Measurements from ENCODE around the gene SVIL. TPM values are rescaled to one million over a fixed set of nuclear protein-coding genes. Genes with fewer than 3 reads are reported as not detected.
A peak's percentile ranks its signal among the peaks of the same experiment; 100 is the strongest.
"Not testable (repeated sequence)": the region's sequence is repeated elsewhere in the genome, so short reads cannot be mapped to it uniquely, and the experiment has no call there.

The SVIL gene
- total RNA-seq, 2 experiments from 2014 or later = 7.0 to 8.3 TPM

DNA sequence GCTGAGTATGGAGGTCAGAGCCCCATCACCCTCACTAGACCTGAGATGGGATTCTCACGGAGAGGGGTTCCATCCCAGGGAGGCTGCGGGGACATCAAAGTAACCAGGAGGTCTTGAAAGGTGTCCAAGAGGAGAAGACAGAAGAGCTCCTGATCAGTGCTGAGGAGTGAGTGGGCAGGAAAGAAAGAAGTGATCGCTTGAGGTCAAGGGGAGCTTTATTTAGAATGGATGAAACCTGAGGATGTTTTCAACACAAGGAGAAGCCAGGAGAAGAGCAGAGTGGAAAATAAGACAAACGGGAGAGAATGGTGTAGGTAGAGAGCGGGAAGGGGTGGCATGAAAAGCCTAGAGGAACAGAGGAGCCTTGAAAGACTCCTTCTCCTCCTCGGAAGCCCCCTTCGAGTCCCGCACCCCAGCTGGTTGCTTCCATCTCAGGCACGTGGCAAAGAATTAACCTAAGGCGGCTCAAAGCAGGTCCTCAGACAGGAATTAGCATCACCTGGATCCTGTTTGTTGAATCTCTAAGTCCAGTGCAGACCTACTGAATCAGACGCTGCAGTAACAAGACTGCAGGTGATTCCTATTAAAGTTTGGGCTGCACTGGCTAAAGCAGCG, 5.8 kb downstream of the SVIL start:
- Mint-ChIP-seq H3K4me3 (no peak overlapping the region), H3K4me1 (ENCODE audit: low read depth) (peaks cover 20% of the 10 kb centered on the region), H3K9me3 (no peaks in the 10 kb centered on the region), H3K36me3 (ENCODE audit: low read depth) (peaks cover 2% of the 10 kb centered on the region), H3K27me3 (ENCODE audit: low read depth) (no peaks in the 10 kb centered on the region), H3K27ac (no peak overlapping the region)
- no peak for DNase-seq
- CTCF ChIA-PET = interaction anchor here (0.9 kb wide), 1 partner anchor 39 kb away, joined by 3 read pairs; no protein-coding TSS in a partner anchor
- intact Hi-C loops (cut with micrococcal nuclease) = no loop called here

DNA sequence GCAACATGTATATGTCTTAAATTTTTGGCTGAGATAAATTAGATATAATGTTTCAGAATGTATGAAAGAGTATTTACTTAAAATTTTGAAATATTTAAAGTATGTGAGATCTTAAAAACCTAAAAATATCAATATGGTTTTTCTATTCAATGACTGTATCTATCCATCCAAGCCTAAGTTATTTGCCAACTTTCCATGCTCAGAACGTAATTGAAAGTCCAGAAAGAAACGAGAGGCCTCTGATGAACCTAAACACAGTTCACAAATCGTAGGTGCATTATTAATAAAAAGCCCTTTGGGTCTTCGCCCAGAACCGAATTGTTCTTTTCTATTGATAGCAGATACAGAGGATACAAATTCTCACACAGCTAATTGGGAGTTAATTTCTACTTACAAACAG, 6.5 kb downstream of the SVIL start:
- H3K27ac Mint-ChIP-seq = no peak overlapping the region
- no peaks in the 10 kb centered on the region for H3K27me3 Mint-ChIP-seq (ENCODE audit: low read depth)
- no peak overlapping the region for H3K4me3 Mint-ChIP-seq
- CTCF ChIA-PET = interaction anchor here (0.9 kb wide), 1 partner anchor 38 kb away, joined by 3 read pairs; no protein-coding TSS in a partner anchor
- no peaks in the 10 kb centered on the region for H3K9me3 Mint-ChIP-seq
- no peak for DNase-seq
- H3K4me1 Mint-ChIP-seq (ENCODE audit: low read depth) = peaks cover 17% of the 10 kb centered on the region
- peaks cover 2% of the 10 kb centered on the region for H3K36me3 Mint-ChIP-seq (ENCODE audit: low read depth)
- intact Hi-C loops (cut with micrococcal nuclease) = no loop called here

DNA sequence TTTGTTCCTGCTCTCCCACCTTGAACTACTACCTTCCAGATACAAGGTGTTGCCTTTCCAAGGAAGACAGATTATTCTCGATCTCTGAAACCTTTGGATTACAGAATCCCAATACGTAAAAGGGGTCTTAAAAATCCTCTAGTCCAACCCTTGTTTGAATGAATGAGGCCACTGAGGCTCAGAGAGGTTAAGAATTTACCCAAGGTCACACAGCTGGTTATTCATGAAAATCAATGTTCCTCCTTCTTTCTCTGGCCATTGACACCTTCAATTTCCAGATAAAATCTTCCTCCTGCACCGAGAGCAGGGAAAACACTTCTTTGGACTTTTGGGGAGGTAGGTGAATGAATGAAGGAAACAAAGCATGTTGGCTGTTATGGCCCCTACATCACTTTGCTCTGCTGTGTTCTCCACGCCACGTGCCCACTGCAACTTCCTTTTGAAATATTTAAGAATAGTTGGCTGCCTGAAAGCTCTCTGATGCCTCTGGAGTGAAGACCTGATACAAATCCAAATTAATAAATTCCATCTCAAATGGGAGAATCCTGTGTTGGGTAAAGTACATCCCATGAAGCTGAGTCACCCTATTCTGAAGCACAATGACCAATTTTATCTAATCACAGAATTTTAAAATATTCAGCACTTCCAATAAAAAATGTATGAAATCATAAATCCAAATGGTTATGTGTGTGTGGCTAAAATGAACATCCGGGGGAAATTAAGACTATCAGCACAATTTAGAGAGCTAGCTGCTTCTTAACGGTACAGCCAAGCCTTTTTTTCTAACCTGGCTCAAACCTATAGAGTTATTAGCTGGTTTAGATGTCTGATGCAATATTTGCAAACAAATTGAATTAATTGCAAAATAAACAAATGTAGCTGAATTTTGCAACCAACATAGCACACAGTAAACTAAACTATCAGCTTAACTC, 7.3 kb downstream of the SVIL start:
- no peak overlapping the region for H3K4me3 Mint-ChIP-seq
- intact Hi-C loops (cut with micrococcal nuclease) = no loop called here
- no peaks in the 10 kb centered on the region for H3K9me3 Mint-ChIP-seq
- CTCF ChIA-PET = interaction anchor here (1.6 kb wide), 1 partner anchor 36 kb away, joined by 3 read pairs; no protein-coding TSS in a partner anchor
- peaks cover 2% of the 10 kb centered on the region for H3K36me3 Mint-ChIP-seq (ENCODE audit: low read depth)
- H3K27ac Mint-ChIP-seq = no peak overlapping the region
- no peaks in the 10 kb centered on the region for H3K27me3 Mint-ChIP-seq (ENCODE audit: low read depth)
- H3K4me1 Mint-ChIP-seq (ENCODE audit: low read depth) = peaks cover 10% of the 10 kb centered on the region
- no peak for DNase-seq

DNA sequence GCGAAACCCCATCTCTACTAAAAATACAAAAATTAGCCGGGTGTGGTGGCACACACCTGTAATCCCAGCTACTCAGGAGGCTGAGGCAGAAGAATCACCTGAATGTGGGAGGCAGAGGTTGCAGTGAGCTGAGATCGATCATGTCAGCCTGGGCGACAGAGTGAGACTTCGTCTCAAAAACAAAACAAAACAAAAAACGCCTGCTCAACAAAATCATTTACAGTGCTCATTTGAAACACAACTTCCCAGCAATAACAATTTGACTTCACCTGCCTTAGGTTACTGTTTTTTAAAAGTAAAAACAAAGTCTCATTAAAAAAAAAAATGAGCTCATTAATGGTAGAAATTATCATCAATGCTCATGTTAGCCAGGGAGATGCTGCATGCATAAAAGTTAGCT, 10.4 kb downstream of the SVIL start:
- H3K4me3 Mint-ChIP-seq; H3K36me3 Mint-ChIP-seq (ENCODE audit: low read depth); H3K9me3 Mint-ChIP-seq; DNase-seq; intact Hi-C loops (cut with micrococcal nuclease); H3K27ac Mint-ChIP-seq; H3K27me3 Mint-ChIP-seq (ENCODE audit: low read depth): not testable (repeated sequence)
- CTCF ChIA-PET = interaction anchor here (0.7 to 1.2 kb wide), 2 partner anchors 34 to 573 kb away, joined by 3 to 9 read pairs; no protein-coding TSS in a partner anchor
- H3K4me1 Mint-ChIP-seq (ENCODE audit: low read depth) = peaks cover 14% of the 10 kb centered on the region

DNA sequence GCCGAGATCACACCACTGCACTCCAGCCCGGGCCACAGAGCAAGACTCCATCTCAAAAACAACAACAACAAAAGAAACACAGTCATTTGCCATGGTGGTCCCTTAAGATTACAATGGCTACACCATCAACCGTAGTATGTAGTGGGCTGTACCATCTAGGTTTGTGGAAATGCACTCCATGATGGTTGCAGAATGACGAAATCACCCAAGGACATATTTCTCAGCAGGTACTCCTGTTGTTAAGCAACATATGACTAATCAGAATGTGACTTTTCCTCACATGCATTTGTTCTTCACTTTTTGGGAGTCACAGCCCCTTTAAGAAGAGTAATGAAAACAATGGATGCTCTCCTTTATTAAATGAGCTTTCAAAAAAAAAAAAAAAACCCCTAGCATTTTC, 11.0 kb downstream of the SVIL start:
- CTCF ChIA-PET = interaction anchor here (0.6 to 1.2 kb wide), 3 partner anchors 33 to 572 kb away, joined by 3 to 9 read pairs (median 3); no protein-coding TSS in a partner anchor

DNA sequence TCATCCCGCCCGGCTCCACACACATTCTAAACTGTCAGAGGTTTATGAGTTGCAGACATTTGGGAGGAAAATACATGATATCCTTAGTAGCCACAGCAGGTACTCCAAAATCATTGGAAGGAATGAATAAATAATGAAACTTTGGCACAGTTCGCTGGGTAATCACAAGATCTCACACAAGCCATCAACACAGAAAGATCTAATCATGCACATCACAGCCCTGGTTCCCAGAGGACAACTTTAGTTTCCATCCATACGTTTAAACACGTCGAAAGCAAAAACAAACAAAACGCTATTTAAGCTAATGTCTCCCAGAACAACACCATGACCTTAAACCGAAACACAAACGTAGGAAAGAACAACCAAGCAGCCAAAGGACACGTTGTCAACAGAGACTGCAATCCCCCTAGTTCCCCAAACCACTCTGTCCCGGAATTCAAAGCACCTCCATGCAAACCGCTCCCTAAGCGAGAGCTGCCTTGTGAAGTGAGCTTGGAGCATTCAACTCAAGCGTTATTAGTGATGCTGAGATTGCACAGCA, 12.3 kb downstream of the SVIL start:
- peaks cover 10% of the 10 kb centered on the region for H3K4me1 Mint-ChIP-seq (ENCODE audit: low read depth)
- CTCF ChIA-PET = no interaction called here

More for the DNA sequence above, 11.0 kb downstream of the SVIL start:
- no peaks in the 10 kb centered on the region for H3K27me3 Mint-ChIP-seq (ENCODE audit: low read depth)
- no peak for DNase-seq
- no peaks in the 10 kb centered on the region for H3K9me3 Mint-ChIP-seq
- H3K4me3 Mint-ChIP-seq = no peak overlapping the region
- intact Hi-C loops (cut with micrococcal nuclease) = no loop called here
- no peaks in the 10 kb centered on the region for H3K36me3 Mint-ChIP-seq (ENCODE audit: low read depth)
- H3K4me1 Mint-ChIP-seq (ENCODE audit: low read depth) = peaks cover 14% of the 10 kb centered on the region
- H3K27ac Mint-ChIP-seq = no peak overlapping the region

DNA sequence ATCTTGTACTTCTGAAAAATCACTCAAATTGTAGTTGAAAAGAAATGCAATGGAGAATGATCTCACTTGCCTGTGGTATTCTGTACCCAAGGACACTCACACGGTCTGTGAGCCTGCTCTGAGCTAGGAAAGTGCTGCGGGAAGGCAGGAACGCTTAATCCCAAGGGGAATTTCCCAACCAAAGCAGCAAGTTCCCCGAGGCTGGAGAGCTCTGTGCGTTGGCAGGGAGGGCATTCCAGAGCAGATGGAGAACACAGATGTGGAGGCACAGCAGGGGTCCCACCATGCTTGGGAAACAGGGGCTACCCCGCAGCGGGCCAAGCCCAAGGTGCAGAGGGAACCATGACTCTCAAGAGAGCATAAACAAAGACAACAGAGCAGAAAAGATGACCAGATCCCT, 13.6 kb downstream of the SVIL start:
- Mint-ChIP-seq H3K4me1 (ENCODE audit: low read depth) (peaks cover 10% of the 10 kb centered on the region), H3K4me3 (no peak overlapping the region), H3K27me3 (ENCODE audit: low read depth) (no peaks in the 10 kb centered on the region), H3K9me3 (no peaks in the 10 kb centered on the region), H3K36me3 (ENCODE audit: low read depth) (no peaks in the 10 kb centered on the region), H3K27ac (no peak overlapping the region)
- DNase-seq = no peak
- intact Hi-C loops (cut with micrococcal nuclease) = no loop called here
- CTCF ChIA-PET = interaction anchor here (1.0 kb wide), 1 partner anchor 22 kb away, joined by 5 read pairs; no protein-coding TSS in a partner anchor

More for the DNA sequence above, 12.3 kb downstream of the SVIL start:
- DNase-seq = no peak
- Mint-ChIP-seq H3K36me3 (ENCODE audit: low read depth) (no peaks in the 10 kb centered on the region), H3K27ac (no peak overlapping the region), H3K27me3 (ENCODE audit: low read depth) (no peaks in the 10 kb centered on the region), H3K4me3 (no peak overlapping the region), H3K9me3 (no peaks in the 10 kb centered on the region)
- intact Hi-C loops (cut with micrococcal nuclease) = no loop called here

DNA sequence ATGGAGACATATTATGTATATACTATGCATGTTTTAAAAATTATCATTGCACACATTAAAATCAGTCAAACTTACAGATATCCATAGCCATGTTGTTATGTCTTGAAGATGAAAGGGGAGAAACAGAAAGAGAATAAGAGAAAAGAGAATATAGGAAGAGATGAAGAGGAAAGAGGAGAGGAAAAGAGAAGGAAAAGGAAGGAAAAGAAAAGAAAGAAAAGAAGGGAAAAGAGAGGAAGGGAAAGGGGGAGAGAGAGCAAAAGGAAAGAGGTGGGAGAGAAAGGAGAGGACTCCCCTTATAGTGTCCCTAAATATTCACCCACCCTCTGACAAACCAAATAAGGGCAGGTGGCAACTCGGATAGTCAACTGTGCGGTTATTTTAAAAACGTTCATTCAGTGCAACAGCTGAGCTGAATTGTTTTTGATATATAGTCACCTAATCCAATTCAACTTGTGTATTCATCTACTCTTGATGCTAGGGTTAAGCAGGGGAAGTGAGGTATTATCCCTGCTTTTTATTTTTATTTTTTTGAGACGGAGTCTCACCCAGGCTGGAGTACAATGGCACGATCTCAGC, 14.6 kb downstream of the SVIL start:
- no peak for DNase-seq
- Mint-ChIP-seq H3K9me3 (no peaks in the 10 kb centered on the region), H3K4me1 (ENCODE audit: low read depth) (peaks cover 10% of the 10 kb centered on the region), H3K27me3 (ENCODE audit: low read depth) (no peaks in the 10 kb centered on the region), H3K36me3 (ENCODE audit: low read depth) (no peaks in the 10 kb centered on the region), H3K27ac (no peak overlapping the region), H3K4me3 (no peak overlapping the region)
- CTCF ChIA-PET = no interaction called here
- intact Hi-C loops (cut with micrococcal nuclease) = no loop called here

DNA sequence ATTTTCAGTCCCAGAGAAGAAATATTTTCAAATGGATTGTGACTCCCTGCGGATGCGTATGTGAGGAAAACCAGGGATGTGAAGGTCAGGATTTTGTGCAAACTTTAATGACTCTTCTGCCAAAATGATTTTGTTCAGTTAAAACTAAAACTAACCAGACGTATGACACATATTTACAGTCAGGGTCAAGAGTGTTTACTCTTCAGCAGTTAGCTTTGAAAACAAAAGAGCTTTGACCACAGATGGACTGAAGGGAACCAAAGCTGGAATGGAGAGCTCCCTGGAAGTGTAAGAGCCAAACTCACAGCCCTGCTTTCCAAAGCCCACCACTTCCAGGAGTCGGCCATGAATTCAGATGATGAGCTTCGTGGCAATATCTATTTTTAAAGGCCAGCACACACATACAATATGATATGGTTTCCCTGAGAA, 15.5 kb downstream of the SVIL start:
- H3K4me1 Mint-ChIP-seq (ENCODE audit: low read depth) = peaks cover 10% of the 10 kb centered on the region
- H3K27me3 Mint-ChIP-seq (ENCODE audit: low read depth) = no peaks in the 10 kb centered on the region
- no peak overlapping the region for H3K27ac Mint-ChIP-seq
- no peak for DNase-seq
- H3K9me3 Mint-ChIP-seq = peaks cover 3% of the 10 kb centered on the region
- no peak overlapping the region for H3K4me3 Mint-ChIP-seq
- peaks cover 2% of the 10 kb centered on the region for H3K36me3 Mint-ChIP-seq (ENCODE audit: low read depth)
- intact Hi-C loops (cut with micrococcal nuclease) = no loop called here
- CTCF ChIA-PET = no interaction called here

DNA sequence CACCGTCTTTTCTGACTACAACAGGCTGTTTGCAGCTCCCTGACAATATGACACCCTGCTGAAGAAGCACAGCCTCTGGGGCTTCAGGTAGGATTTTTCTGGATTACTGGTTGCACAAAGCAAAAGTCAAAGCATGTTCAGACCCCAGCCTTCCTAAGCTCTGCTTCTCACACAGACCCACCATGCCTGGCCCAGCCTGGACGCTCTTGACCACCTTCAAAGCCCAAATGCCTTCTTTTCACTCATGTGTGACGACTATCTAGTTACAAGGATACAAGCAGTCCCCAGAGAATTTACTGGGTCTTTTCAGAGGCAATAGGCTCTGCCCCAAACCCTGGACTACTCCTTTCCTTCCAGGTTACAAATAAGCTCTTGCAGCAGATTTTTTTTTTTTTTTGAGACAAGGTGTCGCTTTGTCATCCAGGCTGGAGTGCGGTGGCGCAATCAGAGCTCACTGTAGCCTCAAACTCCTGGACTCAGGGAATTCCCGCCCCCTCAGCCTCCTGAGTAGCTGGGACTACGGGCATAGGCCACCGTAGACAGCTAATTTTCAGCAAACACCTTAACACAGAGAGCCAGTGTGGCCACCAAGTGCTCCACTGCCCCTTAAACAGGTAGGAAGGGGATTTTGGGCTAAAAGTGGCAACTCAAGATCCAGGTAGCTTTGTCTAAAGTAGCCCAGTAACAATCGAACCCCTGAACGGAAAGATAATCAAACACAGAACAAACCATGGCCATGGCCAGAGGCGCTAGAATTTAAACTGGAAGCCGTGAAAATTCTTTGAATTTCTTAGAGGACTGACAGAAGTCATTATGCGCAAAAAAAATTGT, 16.2 kb downstream of the SVIL start:
- intact Hi-C loops (cut with micrococcal nuclease) = no loop called here
- peak overlapping the region; percentile 12 for H3K27ac Mint-ChIP-seq
- peaks cover 10% of the 10 kb centered on the region for H3K4me1 Mint-ChIP-seq (ENCODE audit: low read depth)
- no peak overlapping the region for H3K4me3 Mint-ChIP-seq
- DNase-seq = no peak
- CTCF ChIA-PET = interaction anchor here (0.7 kb wide), 1 partner anchor 20 kb away, joined by 3 read pairs; no protein-coding TSS in a partner anchor
- H3K9me3 Mint-ChIP-seq = peaks cover 3% of the 10 kb centered on the region
- peaks cover 2% of the 10 kb centered on the region for H3K36me3 Mint-ChIP-seq (ENCODE audit: low read depth)
- no peaks in the 10 kb centered on the region for H3K27me3 Mint-ChIP-seq (ENCODE audit: low read depth)

DNA sequence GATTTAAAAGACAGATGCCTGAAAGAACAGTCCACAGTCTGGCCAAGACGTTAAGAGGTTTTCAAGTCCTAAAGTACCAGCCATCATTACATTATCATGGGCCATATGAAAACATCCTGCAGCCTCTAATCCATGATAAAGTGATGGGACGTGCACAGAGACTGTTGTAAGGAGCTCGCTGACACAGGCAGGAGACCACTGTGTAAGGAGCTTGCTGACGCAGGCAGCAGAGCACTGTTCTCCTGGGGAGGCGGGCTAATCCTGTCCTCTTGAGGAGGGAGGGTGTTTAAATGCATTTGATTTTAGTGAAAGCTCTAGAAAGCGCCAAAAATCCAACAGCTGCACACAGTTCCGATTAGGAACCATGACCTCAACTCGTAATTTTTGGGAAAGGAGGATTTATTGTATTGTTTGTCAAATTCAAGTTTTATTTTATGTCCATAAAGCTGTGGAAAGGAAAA, 16.9 kb downstream of the SVIL start:
- Mint-ChIP-seq H3K9me3 (peaks cover 3% of the 10 kb centered on the region), H3K27ac (no peak overlapping the region), H3K4me3 (no peak overlapping the region), H3K36me3 (ENCODE audit: low read depth) (peaks cover 2% of the 10 kb centered on the region), H3K4me1 (ENCODE audit: low read depth) (peaks cover 9% of the 10 kb centered on the region), H3K27me3 (ENCODE audit: low read depth) (no peaks in the 10 kb centered on the region)
- CTCF ChIA-PET = interaction anchor here (0.6 kb wide), 1 partner anchor 538 kb away, joined by 5 read pairs; no protein-coding TSS in a partner anchor
- intact Hi-C loops (cut with micrococcal nuclease) = no loop called here
- no peak for DNase-seq

Data from activated naive CD4-positive, alpha-beta T cell treated with anti-CD3 and anti-CD28 coated beads for 36 hours (primary cell).